PC-9 (cell line): ENCODE results near the gene OPHN1.

ENCODE experiments used
- EZH2 ChIP-seq: fragments of 200-600 bp; sonication (generic); IDR thresholded peaks from 2 replicates; pipeline ENCODE4 v1.8.0; 2017; ENCODE audit warnings: antibody characterized with exemption, low read depth
- TF ChIP-seq, protein P1 (sequence below): fragments of 200-600 bp; sonication (generic); conservative IDR thresholded peaks from 2 replicates; pipeline ENCODE4 v1.6.1; 2017; ENCODE audit warnings: mixed run types, antibody characterized with exemption, mild to moderate bottlenecking, moderate library complexity

DNA sequence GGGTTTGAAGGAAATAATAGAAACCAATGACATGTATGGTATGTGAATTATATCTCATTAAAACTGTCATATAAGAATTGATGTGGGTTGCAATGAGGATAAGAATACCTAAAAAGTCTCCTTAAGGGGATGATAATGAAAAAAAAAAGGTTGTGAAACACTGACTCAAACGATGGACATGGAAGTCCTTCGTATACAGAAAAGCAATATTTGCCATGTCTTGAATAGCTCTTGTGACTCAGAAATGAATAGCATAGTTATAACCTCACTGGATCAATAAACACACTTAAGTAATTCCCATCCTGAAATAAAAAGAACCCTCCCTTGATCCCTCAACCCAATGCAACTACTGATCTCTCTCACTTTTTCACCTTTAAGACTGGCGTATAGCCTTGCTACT lies 89.7 kb downstream of the OPHN1 start:
- TF ChIP-seq, protein P1, sequence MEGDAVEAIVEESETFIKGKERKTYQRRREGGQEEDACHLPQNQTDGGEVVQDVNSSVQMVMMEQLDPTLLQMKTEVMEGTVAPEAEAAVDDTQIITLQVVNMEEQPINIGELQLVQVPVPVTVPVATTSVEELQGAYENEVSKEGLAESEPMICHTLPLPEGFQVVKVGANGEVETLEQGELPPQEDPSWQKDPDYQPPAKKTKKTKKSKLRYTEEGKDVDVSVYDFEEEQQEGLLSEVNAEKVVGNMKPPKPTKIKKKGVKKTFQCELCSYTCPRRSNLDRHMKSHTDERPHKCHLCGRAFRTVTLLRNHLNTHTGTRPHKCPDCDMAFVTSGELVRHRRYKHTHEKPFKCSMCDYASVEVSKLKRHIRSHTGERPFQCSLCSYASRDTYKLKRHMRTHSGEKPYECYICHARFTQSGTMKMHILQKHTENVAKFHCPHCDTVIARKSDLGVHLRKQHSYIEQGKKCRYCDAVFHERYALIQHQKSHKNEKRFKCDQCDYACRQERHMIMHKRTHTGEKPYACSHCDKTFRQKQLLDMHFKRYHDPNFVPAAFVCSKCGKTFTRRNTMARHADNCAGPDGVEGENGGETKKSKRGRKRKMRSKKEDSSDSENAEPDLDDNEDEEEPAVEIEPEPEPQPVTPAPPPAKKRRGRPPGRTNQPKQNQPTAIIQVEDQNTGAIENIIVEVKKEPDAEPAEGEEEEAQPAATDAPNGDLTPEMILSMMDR: no peak
- no peak for TF ChIP-seq EZH2
